ENCODE results near the gene ABLIM3.

The ABLIM3 gene

DNA sequence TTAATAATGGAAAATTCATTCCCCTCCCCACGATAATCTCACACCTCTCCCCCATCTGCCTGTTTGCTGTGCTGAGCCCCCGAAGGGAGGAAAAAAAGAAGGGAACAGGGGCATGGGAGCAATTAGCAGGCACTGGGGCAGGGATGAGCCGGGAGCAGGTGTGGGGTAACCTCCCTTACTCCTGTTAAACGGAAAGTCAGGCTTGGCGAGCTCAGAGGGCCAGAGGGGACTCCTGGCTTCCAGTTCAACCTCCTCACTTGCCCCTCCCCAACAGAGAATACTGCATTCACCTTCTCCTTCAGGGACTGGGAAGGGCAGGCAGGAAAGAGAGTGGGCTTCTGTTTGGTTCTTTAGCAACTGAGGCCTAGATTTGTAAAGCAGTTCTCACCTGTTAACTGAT lies 131.9 kb downstream of the ABLIM3 start:
- TF ChIP-seq, protein P1, sequence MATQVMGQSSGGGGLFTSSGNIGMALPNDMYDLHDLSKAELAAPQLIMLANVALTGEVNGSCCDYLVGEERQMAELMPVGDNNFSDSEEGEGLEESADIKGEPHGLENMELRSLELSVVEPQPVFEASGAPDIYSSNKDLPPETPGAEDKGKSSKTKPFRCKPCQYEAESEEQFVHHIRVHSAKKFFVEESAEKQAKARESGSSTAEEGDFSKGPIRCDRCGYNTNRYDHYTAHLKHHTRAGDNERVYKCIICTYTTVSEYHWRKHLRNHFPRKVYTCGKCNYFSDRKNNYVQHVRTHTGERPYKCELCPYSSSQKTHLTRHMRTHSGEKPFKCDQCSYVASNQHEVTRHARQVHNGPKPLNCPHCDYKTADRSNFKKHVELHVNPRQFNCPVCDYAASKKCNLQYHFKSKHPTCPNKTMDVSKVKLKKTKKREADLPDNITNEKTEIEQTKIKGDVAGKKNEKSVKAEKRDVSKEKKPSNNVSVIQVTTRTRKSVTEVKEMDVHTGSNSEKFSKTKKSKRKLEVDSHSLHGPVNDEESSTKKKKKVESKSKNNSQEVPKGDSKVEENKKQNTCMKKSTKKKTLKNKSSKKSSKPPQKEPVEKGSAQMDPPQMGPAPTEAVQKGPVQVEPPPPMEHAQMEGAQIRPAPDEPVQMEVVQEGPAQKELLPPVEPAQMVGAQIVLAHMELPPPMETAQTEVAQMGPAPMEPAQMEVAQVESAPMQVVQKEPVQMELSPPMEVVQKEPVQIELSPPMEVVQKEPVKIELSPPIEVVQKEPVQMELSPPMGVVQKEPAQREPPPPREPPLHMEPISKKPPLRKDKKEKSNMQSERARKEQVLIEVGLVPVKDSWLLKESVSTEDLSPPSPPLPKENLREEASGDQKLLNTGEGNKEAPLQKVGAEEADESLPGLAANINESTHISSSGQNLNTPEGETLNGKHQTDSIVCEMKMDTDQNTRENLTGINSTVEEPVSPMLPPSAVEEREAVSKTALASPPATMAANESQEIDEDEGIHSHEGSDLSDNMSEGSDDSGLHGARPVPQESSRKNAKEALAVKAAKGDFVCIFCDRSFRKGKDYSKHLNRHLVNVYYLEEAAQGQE (IDR thresholded peaks at IDR 0.05; ENCODE audit: insufficient replicate concordance, low read depth) = no peak
- TF ChIP-seq, protein P2, sequence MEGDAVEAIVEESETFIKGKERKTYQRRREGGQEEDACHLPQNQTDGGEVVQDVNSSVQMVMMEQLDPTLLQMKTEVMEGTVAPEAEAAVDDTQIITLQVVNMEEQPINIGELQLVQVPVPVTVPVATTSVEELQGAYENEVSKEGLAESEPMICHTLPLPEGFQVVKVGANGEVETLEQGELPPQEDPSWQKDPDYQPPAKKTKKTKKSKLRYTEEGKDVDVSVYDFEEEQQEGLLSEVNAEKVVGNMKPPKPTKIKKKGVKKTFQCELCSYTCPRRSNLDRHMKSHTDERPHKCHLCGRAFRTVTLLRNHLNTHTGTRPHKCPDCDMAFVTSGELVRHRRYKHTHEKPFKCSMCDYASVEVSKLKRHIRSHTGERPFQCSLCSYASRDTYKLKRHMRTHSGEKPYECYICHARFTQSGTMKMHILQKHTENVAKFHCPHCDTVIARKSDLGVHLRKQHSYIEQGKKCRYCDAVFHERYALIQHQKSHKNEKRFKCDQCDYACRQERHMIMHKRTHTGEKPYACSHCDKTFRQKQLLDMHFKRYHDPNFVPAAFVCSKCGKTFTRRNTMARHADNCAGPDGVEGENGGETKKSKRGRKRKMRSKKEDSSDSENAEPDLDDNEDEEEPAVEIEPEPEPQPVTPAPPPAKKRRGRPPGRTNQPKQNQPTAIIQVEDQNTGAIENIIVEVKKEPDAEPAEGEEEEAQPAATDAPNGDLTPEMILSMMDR (IDR thresholded peaks at IDR 0.05; ENCODE audit: insufficient read depth, low read length) = no peak
- no peak for TF ChIP-seq SPI1 (IDR thresholded peaks at IDR 0.05; ENCODE audit: borderline replicate concordance, low read depth)
- TF ChIP-seq POLR2AphosphoS5 (IDR thresholded peaks at IDR 0.05; ENCODE audit: low read depth) = no peak
- TF ChIP-seq GABPA (IDR thresholded peaks at IDR 0.05; ENCODE audit: low read depth) = no peak
- Histone ChIP-seq H3K27me3 (ENCODE audit: insufficient read depth, poor library complexity, severe bottlenecking) (peaks cover 40% of the 10 kb centered on the region), H3K4me3 (replicated peaks; ENCODE audit: insufficient read depth, low read length) (no peak overlapping the region), H3K27ac (replicated peaks) (no peak overlapping the region)
- no peak for DNase-seq (ENCODE audit: low read depth in 1 of 2, low spot score in 1 of 2)

DNA sequence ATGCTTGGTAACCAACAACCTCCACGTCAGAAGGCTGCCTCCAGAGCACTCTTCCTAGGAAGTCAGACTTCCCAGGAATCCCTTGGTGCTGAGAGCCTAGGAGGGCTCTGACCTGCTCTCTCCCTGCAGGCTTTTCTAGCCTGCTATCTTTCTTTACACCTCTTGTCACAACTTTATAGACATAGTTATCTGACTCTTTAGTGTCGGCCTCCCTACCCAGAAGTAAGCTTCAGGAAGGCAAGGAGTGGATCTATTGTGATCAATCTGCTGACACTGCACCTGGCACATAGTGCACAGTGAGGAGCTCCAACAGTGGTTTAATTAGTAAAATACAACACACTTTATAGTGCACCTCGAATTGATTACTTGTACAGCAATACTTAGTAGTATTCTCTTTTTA lies 132.7 kb downstream of the ABLIM3 start:
- peaks cover 36% of the 10 kb centered on the region for H3K27me3 ChIP-seq (ENCODE audit: insufficient read depth, poor library complexity, severe bottlenecking)
- no peak overlapping the region for H3K27ac ChIP-seq (replicated peaks)
- no peak for DNase-seq (ENCODE audit: low read depth in 1 of 2, low spot score in 1 of 2)
- TF ChIP-seq POLR2AphosphoS5 (IDR thresholded peaks at IDR 0.05; ENCODE audit: low read depth) (no peak), SPI1 (IDR thresholded peaks at IDR 0.05; ENCODE audit: borderline replicate concordance, low read depth) (no peak), GABPA (IDR thresholded peaks at IDR 0.05; ENCODE audit: low read depth) (no peak)
- TF ChIP-seq, protein P1 (IDR thresholded peaks at IDR 0.05; ENCODE audit: insufficient replicate concordance, low read depth) = no peak
- TF ChIP-seq, protein P2 (IDR thresholded peaks at IDR 0.05; ENCODE audit: insufficient read depth, low read length) = no peak
- no peak overlapping the region for H3K4me3 ChIP-seq (replicated peaks; ENCODE audit: insufficient read depth, low read length)

DNA sequence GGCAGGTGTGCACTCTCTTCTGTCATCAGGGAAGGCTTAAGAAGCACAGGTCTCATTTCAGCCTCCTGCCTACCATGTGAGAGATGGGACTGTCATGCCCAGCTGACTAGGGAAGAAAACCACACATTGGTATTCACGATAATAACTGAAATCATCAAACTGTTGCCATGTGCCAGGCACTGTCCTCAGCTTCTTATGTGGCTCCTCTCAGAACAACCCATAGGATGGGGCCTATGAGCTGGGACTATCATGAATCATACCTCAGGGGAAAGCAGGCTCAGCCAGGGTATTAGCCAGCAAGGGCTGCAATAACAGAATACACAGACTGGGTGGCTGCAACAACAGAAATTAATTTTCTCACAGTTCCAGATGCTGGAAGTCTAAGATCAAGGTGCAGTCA lies 133.6 kb downstream of the ABLIM3 start:
- peaks cover 36% of the 10 kb centered on the region for H3K27me3 ChIP-seq (ENCODE audit: insufficient read depth, poor library complexity, severe bottlenecking)

More for the DNA sequence above, 133.6 kb downstream of the ABLIM3 start:
- H3K27ac ChIP-seq (replicated peaks) = no peak overlapping the region
- TF ChIP-seq SPI1 (IDR thresholded peaks at IDR 0.05; ENCODE audit: borderline replicate concordance, low read depth) (no peak), GABPA (IDR thresholded peaks at IDR 0.05; ENCODE audit: low read depth) (no peak), POLR2AphosphoS5 (IDR thresholded peaks at IDR 0.05; ENCODE audit: low read depth) (no peak)
- TF ChIP-seq, protein P2 (IDR thresholded peaks at IDR 0.05; ENCODE audit: insufficient read depth, low read length) = no peak
- TF ChIP-seq, protein P1 (IDR thresholded peaks at IDR 0.05; ENCODE audit: insufficient replicate concordance, low read depth) = no peak
- no peak for DNase-seq (ENCODE audit: low read depth in 1 of 2, low spot score in 1 of 2)
- H3K4me3 ChIP-seq (replicated peaks; ENCODE audit: insufficient read depth, low read length) = no peak overlapping the region
